Measurements from ENCODE around the gene GRIP2. TPM values are rescaled to one million over a fixed set of nuclear protein-coding genes. Genes with fewer than 3 reads are reported as not detected.

The GRIP2 gene
- total and polyA plus RNA-seq, 10 donors = 0.15 to 3.7 (median 1.2) TPM

DNA sequence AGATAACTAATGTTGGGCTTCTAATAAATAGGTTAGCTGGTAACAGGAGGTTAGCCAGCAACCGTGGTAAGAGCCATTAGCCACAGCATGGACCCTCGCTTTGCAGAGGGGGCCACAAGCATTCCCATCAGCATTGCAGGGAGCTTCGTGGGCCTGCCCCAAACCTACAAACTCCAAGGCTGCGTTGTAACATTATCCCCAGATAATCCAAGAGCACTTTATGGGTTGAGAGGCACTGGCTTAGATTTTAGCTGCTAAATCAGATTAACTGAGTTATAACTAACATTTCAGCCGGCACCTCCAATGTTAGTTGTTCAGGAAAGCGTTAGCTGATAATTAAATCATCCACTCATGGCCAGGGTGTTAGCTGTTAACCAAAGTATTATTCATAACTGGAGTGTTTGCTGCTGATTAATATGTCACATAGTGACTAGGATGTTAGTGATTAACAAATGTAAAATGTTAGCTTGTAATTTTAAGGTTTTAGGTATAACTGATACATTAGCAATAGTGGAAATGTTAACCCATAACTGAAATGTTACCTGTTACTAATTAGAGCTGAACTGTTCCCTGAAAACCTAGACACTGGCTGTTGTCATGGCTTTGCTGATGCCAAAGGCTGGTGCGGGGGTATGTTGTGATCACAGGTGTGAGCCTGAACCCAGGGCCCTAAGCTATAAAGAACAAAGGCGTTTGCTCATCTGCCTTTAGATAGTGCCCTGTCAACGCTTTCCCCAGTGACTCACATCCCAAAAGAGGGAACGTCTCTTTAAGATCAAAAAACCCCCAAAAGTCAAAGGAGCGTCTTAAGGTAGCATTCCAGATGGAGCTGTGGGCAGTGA, 81.5 kb downstream of the GRIP2 start:
- Histone ChIP-seq H3K9me3 (no peaks in the 10 kb centered on the region), H3K27ac (no peak overlapping the region), H3K4me1 (peaks cover 0 to 52% (median 31%) of the 10 kb centered on the region in 6 donors), H3K27me3 (replicated peaks in 1 of 7) (no peaks in the 10 kb centered on the region), H3K4me3 (no peak overlapping the region), H3K36me3 (peaks cover 0 to 100% (median 69%) of the 10 kb centered on the region in 6 donors)
- WGBS, 5 donors = 79 to 91% (median 86%) methylated on average over 11 of the region's 11 CpGs
- intact Hi-C loops (cut with DNase I; ENCODE audit: low total_unique reads) = loop anchor here (10.0 kb wide), 1 partner anchor 54 kb away; the partner anchor contains the start of gene SLC6A6
- TF ChIP-seq, protein P1, sequence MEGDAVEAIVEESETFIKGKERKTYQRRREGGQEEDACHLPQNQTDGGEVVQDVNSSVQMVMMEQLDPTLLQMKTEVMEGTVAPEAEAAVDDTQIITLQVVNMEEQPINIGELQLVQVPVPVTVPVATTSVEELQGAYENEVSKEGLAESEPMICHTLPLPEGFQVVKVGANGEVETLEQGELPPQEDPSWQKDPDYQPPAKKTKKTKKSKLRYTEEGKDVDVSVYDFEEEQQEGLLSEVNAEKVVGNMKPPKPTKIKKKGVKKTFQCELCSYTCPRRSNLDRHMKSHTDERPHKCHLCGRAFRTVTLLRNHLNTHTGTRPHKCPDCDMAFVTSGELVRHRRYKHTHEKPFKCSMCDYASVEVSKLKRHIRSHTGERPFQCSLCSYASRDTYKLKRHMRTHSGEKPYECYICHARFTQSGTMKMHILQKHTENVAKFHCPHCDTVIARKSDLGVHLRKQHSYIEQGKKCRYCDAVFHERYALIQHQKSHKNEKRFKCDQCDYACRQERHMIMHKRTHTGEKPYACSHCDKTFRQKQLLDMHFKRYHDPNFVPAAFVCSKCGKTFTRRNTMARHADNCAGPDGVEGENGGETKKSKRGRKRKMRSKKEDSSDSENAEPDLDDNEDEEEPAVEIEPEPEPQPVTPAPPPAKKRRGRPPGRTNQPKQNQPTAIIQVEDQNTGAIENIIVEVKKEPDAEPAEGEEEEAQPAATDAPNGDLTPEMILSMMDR (IDR thresholded peaks at IDR 0.05 in 8 of 11, conservative IDR thresholded peaks at IDR 0.05 in 3 of 11) = no peak
- TF ChIP-seq POLR2A (IDR thresholded peaks at IDR 0.05) (no peak), POLR2AphosphoS5 (IDR thresholded peaks at IDR 0.05) (no peak)
- no peak for DNase-seq

DNA sequence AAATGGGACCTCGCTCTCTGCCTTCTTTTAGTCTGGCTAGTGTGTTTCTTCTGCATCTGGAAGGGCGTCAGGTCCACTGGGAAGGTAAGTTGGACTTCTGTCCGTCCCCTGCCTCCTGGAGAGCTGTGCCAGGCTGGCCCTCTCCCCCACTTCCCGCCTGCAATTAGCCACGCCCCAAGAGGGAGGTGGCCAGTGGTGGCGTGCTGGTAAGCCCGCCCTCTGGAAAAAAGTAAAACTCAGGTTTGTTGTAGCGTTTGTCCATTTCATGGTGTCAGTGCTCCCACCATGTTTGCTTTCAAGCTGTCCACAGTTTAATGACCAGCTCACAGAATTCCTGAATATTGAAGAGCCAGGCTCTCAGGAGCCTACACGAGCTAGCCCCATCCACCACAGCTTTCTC, 82.1 kb downstream of the GRIP2 start:
- Histone ChIP-seq H3K27ac (no peak overlapping the region), H3K4me1 (peaks cover 0 to 58% (median 35%) of the 10 kb centered on the region in 6 donors), H3K9me3 (no peaks in the 10 kb centered on the region), H3K27me3 (replicated peaks in 1 of 7) (no peaks in the 10 kb centered on the region), H3K4me3 (no peak overlapping the region), H3K36me3 (peaks cover 0 to 100% (median 62%) of the 10 kb centered on the region in 6 donors)
- intact Hi-C loops (cut with DNase I; ENCODE audit: low total_unique reads) = loop anchor here (10.0 kb wide), 1 partner anchor 53 kb away; the partner anchor contains the start of gene SLC6A6
- TF ChIP-seq, protein P1 (IDR thresholded peaks at IDR 0.05 in 8 of 11, conservative IDR thresholded peaks at IDR 0.05 in 3 of 11) = no peak
- TF ChIP-seq POLR2A (IDR thresholded peaks at IDR 0.05) (no peak), POLR2AphosphoS5 (IDR thresholded peaks at IDR 0.05) (peak in 2 of 3 donors; percentile 12 to 19)
- no peak for DNase-seq
- WGBS, 5 donors = 77 to 95% (median 87%) methylated on average over 9 of the region's 9 CpGs

DNA sequence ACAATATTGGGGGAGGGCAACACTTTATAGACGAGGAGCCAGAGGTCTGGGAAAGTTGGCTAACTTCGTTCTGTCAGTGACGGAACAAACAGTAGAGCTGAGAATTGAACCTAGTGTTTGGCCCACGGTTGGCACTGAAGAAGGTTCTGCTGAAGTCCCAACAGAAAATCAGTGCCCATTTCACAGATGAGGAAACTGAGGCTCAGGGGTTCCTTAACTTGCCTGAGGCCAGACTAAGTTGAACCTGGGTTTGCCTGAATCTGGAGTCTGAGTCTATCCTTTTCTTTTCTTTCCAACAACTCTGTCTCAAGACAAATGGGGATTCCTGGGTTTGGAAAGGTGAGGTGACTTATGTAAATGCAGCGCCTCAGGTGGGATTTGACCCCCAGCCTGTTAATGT, 82.7 kb downstream of the GRIP2 start:
- Histone ChIP-seq H3K9me3 (no peaks in the 10 kb centered on the region), H3K4me1 (peaks cover 2 to 58% (median 40%) of the 10 kb centered on the region in 6 donors), H3K36me3 (peaks cover 0 to 100% (median 62%) of the 10 kb centered on the region in 6 donors), H3K27me3 (replicated peaks in 1 of 7) (no peaks in the 10 kb centered on the region), H3K27ac (no peak overlapping the region), H3K4me3 (no peak overlapping the region)
- 77 to 99% (median 95%) methylated on average over 5 of the region's 5 CpGs for WGBS, 5 donors
- TF ChIP-seq, protein P1 (IDR thresholded peaks at IDR 0.05 in 8 of 11, conservative IDR thresholded peaks at IDR 0.05 in 3 of 11) = no peak
- TF ChIP-seq POLR2AphosphoS5 (IDR thresholded peaks at IDR 0.05) (no peak), POLR2A (IDR thresholded peaks at IDR 0.05) (no peak)
- intact Hi-C loops (cut with DNase I; ENCODE audit: low total_unique reads) = loop anchor here (10.0 kb wide), 1 partner anchor 53 kb away; the partner anchor contains the start of gene SLC6A6
- DNase-seq = no peak

DNA sequence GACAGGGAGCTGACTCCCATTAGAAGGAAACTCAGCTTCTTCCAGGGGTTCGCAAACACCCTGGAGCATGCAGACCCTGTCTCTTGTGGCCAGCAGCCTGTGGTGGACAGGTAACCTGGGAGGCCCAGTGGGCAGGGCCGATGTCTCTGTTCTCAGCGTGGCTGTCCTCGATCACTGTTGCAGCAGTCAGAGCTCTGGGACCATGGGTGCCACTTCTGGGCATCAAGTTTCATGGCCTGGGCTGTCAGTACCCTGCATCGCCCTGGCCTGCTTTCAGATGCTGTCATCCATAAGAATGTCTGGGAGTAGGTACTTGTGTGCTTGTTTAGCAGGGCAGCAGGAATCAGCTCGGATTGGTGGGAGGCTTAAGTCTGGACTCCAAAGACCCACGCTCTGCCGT, 83.3 kb downstream of the GRIP2 start:
- Histone ChIP-seq H3K27me3 (replicated peaks in 1 of 7) (no peaks in the 10 kb centered on the region), H3K4me1 (peaks cover 9 to 58% (median 42%) of the 10 kb centered on the region in 6 donors), H3K4me3 (no peak overlapping the region), H3K9me3 (no peaks in the 10 kb centered on the region), H3K27ac (no peak overlapping the region), H3K36me3 (peaks cover 0 to 100% (median 64%) of the 10 kb centered on the region in 6 donors)
- DNase-seq = no peak
- TF ChIP-seq, protein P1 (IDR thresholded peaks at IDR 0.05 in 8 of 11, conservative IDR thresholded peaks at IDR 0.05 in 3 of 11) = no peak
- no peak for TF ChIP-seq POLR2A (IDR thresholded peaks at IDR 0.05)
- peak in 1 of 3 donors; percentile 26 for TF ChIP-seq POLR2AphosphoS5 (IDR thresholded peaks at IDR 0.05)
- 86 to 99% (median 94%) methylated on average over 7 to 8 of the region's 8 CpGs for WGBS, 5 donors
- intact Hi-C loops (cut with DNase I; ENCODE audit: low total_unique reads) = loop anchor here (10.0 kb wide), 1 partner anchor 52 kb away; the partner anchor contains the start of gene SLC6A6

All from spleen (tissue), 11 donors.